Fibroblast of skin of left quadriceps (primary cell): ENCODE results near the gene ATP2A3.

ENCODE experiments used
- DNase-seq, 2 experiments: peaks; one replicate each; pipeline ENCODE4 v3.0.0-alpha.2; 2013; ENCODE audit warnings: low read depth in 2 of 2

ATP2A3 gene

DNA sequence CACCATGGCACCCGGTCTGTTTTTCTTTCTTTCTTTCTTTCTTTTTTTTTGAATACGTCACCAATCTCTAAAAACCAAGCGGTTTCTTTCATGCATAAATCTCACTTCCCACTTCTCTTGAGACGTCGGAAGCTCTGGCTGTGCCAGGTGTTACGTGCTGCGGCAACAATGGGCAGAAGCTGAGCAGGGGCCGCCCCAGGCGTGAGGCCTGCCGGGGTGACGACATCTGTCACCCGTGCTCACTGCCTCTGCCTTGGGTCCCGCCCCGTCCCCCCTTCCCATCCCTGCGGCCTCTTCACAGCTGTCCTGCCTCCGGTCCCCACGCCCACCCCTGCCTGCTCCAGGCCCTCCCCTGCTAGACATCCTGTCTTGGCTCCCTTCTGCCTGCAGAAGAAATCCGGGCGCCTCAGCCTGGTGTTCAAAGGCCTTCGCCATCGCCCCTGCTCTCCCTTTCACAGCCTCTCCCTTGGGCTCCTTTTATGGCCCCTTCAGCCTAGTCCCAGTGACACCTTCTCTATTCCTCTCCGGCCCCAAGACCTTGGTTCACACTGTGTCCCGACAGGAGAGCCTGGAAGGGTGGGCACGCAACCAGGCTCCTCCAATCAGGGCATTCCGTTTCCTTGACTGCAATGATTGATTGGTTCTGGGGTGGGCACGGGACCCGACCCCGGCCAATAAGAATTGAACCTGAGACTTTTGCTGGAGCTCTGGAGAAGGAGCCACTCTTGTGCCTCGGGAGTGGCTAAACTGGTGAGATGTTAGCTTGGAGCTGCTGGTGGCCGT lies 52.8 kb downstream of the ATP2A3 start:
- DNase-seq: no peak

DNA sequence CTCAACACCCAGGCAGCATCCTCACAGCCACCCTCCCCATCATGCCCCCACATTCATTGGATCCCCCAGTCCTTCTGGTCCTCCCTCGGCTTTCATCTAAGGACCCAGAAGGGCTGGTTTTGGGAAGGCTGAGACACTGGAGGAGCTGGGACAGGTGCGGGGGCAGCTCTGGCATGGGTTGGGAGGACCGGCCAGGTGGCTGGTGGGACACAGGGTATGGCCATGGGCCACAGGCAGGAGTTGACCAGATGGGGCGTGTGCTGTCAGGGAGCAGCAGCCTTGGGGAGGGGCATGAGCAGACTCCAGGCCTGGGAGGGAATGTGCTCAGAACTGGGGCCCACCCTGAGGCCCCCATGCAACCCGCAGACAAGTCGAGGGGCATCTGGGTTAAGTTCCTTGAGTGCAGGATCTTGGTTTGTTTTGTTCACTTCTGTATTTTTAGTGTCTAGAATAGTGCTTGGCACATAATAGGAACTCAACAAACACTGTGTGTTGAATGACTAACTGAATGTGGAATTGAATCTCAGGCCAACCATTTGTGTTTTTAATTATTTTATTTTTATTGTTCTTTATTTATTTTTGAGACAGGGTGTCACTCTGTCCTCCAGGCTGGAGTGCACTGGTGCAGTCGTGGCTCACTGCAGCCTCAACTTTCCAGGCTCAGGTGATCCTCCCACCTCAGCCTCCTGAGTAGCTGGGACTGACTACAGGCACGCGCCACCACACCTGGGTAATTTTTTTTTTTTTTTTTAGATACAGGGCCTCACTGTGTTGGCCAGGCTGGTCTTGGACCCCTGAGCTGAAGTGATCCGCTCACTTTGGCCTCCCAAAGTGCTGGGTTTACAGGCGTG lies 53.6 kb downstream of the ATP2A3 start:
- no peak for DNase-seq

DNA sequence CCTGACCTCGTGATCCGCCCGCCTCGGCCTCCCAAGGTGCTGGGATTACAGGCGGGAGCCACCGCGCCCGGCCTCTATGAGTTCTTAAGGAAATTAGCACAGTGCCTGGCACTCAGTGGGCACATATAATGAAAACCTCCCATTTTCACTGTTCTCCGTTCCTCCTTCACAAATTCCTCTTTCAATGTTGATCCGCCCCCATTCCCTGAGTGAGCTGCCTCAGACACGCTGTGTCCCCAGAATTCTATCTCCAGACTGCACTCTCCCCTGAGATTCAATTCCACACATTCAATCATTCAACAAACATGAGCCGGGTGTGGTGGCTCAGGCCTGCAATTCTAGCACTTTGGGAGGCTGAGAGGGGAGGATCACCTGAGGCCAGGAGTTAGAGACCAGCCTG lies 55.0 kb downstream of the ATP2A3 start:
- no peak for DNase-seq

DNA sequence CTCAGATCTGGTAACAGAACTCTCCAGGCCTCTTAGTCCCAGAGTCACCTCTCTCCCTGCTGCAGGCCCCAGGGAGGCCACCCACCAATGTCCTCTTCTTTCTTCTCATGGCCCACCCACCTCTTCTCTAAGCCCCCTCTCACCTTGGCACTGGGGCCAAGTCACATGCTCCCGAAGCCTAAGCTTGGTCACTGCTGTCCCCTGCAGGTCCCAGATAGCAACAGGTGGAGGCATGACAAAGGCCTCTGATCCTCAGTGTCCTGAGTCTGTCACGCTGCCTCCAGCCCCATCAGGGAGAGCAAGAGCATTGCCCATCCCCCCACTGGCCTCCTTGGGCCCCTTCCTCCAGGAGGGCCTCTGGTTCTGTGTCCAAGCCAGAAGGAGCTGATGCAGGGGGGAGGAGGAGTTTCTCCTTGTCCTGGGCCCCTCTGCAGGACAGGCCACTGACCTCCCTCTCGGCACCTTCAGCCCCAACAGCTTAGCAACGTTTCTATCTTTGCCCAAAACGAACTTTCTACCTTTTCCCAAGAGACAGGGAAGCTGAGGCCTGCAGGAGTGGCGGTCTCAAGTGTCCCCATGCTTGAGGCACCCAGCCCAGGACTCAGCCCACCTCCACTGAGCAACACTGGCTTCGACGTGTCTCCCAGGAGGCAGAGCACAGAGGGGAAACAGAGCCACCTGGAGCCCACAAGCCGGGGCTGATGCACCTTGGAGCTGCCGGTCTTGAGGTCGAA lies 56.6 kb downstream of the ATP2A3 start:
- DNase-seq: no peak

DNA sequence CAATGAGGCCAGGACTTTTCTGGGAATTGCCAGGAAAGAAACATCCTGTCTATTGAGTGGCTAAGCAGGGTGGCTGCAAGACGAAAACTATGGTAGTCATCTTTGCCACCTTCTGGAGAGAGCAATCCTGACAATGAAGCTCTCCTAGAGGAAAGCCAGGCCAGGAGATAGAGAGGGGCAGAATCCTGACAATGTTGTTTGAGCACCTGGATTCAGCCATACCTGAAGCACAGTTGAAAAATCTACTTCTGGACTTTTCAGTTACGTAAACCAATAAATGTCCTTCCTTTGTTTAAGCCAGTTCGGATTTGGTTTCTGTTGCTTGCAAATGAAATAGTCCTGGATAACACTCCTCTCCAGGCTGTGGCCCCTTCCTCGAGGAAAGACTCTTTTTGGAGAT lies 57.4 kb downstream of the ATP2A3 start:
- DNase-seq: no peak

DNA sequence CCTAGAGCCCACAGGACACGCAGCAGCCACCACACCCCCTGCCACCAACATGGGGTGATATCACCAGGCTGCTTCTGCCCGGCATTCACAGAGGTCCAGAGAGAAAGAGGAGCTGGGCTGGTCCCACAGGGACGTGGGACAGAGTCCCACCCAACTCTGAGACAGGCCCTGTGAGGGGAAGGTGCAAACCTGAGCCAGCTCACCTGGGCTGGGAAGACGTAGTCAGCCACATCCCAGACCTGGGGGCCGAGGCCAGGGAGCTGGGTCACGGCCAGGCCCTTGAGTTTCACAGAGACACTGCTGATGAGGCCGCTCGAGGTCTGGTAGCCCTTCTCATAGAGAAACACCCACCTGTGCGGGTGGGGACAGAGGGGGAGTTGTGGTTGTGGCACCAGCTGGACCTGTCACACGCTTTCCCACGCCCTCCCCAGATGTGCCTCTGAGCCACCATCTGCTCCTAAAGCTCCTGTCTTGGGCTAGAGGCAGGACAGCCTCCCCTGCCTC lies 59.2 kb downstream of the ATP2A3 start:
- DNase-seq: no peak

DNA sequence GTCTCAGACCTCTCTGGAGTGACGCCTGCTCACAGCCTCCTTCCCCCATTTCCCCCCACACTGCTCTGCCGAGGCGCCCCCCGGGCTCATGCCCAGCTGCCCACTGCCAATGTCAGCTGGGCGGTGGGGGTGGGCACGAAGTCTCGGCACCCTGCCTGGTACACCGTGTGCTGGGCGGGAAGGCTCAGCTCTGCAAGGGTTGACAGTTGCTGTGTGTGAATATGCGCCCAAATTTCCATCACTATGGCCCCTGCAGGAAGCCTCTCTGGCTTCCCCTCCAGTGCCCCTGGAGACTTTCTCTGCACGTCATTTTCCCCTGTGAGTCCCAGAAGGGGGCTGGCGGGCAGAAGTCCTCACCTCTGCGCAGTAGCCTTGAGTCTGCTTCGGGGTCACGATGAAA lies 59.7 kb downstream of the ATP2A3 start:
- DNase-seq: no peak

DNA sequence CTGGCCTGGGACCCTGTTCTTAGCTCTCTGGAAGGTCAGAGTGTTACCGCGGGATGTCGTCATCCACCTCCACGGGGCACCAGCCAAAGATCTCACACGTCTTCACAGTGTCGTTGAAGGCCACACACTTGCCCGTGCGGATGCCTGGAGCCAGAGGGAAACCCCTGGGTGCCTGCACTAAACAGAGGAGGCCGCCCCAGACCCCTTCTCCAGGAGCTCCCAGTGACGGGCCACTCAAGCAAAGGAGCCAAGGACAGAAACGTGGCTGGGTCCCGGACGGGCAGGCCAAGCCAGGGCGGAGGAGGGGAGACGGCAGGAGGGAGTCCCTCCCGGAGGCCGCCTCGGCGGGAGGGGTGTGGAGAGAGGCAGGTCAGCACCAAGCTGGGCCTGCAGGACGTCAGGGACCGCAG lies 60.4 kb downstream of the ATP2A3 start:
- no peak for DNase-seq

DNA sequence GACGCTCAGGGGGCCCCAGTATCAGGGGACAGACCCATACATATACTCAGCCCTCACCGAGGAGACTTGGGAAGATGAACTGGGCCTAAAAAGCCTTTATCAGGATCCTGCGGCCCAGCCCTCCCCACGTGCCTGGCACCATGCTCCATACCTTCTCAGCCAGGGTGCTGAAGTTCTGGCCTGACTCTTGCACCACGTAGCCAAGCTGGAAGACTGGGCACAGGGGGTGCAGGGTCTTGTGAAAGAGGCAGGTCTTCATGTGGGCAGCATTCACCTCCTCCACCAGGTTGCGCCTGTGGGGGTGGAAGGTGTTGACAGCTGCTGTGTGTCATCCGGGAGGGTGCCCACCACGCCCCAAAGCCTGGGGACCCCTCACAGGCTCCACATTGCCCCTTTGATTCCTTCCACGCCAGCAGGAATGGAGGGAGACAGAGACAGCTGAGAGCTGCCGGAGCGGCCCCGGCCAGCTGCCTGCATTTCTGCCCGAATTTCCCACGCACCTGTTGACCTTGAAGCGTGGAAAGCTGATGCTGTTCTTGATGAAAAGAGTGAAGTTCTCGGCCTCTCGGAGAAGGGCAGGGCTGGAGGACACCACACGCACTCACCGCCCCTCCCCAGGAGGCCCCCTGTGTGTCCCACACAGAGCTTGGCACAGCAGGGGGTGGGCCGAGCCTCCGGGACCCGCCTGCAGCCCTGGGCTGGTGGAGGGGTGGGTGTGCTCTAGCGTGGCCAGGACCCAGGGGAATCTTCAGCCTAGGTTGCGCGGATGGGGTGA lies 61.0 kb downstream of the ATP2A3 start:
- no peak for DNase-seq

DNA sequence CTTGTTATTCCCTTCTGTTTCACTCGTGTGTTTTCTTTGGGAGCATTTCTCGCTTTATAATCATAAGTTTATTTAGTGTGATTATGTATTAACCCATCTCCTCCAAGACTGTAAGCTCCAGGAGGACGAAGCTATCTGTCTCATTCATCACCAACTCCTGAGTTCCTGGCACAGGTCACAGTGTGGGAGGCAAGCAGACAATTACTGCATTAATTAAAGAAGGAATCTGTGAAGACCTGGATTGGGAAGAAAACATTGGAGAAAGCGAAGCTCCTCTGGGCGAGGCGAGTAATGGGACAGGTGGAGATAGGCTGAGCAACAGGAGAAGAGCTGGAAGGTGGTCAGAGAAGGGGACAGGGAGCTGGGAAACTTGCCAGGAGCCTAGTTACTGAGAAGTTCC lies 63.6 kb downstream of the ATP2A3 start:
- DNase-seq: no peak

DNA sequence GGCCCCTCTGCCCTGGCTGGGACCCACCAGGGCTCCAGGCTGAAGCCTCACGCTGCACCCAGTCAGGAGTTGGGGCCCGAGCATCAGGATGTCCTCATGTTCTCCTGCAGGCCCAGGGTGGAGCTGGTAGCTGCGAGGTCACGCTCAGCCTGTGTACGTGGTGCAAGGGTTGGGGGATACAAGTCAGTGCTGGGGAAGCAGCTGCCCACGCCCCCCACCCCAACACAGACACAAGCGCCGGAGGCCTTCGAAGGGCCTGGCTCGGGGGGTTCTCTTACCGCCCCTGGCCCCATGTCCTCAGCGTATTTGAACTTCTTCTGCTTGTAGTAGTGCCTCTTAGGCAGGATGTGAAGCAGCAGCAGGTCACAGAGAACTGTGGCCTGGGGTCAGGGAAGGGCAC lies 66.5 kb downstream of the ATP2A3 start:
- no peak for DNase-seq

DNA sequence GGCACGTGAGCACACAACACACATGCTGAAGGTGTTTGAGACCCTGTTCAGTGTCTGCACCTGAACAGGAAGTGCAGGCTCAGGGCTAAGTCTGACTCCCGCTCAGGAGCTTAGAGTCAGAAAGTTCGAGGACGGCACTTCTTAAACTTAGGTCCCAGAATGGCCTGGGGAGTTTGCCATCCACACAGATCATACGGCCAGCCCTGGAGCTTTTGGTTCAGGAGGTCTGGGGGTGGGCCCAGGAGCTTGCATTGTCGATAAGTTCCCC lies 67.3 kb downstream of the ATP2A3 start:
- no peak for DNase-seq

DNA sequence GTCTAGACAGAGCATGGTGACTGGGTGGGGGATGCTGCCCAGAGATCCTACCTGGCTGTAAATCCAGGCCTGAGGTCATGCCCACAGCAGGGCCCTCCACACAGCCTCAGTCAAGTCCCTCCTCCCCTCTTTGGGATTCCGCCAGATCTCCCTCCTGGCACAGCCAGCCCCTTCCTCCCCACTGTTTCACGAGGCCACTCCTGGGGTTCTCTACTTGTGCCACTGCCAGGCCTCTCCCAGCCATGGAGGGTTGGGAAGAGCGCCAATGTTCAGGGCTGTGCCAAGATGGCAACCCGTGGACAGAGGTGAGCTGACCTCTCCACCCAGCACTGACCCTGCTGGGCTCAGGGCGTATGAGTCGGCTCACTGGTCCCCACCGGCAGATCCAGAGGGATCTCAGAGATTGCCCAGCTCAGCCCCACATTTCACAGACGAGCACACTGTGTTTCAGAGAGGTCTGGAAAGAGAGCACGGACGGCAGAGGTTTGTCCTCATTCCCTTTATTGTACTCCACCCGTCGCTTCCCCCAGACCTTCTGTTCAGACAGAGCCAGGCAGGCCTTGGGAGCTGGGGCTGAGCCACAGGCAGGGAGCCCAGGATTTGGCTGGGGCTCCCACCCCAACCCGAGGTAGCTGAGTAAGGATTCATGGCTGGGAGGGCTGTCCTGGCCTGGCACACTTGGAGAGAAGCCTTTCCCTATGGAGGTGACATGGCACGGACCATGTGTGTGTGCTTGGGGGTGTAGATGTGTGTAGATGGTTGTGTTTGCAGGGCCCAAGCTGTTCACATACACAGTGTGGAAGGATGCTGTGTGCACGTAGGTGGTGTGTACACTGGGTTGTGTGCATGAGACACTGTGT lies 67.9 kb downstream of the ATP2A3 start:
- no peak for DNase-seq

DNA sequence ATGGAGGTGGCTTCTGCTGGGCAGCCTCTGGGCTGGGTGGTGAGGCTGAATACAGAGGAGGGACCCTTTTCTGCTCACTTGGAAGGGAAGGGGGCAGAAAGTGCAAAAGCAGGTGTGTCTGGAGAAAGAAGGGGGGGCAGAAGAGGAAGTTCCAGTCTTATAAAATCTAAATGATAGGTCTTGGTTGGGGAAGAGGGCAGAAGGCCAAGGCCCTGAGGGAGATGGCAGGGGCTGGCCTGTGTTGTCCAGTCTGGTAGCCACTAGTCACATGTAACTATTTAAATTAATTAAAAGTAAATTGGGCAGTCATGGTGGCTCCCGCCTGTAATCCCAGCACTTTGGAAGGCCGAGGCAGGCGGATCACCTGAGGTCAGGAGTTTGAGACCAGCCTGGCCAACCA lies 68.9 kb downstream of the ATP2A3 start:
- no peak for DNase-seq

DNA sequence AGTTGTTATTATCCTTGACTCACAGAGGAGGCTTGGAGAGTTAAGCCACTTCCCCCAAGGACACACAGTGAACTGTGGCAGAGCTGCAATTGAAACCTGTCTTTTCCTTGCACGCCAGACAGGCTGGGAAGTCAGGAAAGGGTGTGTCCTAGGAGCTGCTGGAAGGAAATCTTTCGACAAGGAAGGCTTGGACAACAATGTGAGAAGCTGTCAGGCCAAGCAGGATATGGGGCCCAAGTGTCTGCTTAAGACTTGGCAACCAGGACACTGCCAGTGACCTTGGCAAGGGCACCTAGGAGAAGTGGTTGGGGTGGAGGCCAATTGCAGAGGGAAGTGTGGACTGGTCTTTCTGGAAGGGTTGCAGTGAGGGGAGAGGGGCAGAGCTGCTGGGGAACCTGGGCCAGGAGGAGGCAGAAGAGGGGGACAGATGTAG lies 69.3 kb downstream of the ATP2A3 start:
- no peak for DNase-seq

DNA sequence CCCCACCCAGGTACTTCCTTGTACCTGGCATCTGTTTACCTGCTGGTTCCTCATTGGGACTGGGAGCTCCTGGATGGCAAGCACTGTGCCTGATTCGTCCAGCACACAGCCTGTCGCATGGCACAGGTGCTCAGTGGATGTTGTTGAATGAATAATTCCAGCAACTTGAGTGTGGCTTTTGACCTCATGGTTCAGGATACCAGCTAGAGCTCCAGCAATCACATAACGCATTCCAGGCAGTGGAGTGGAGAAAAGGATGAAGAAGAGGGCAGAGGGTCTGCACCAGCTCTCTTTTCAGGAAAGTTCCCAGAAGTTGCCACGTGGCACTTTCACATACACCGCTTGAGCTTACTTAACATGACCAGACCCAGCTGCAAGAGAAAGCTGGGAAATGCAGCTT lies 70.0 kb downstream of the ATP2A3 start:
- no peak for DNase-seq

DNA sequence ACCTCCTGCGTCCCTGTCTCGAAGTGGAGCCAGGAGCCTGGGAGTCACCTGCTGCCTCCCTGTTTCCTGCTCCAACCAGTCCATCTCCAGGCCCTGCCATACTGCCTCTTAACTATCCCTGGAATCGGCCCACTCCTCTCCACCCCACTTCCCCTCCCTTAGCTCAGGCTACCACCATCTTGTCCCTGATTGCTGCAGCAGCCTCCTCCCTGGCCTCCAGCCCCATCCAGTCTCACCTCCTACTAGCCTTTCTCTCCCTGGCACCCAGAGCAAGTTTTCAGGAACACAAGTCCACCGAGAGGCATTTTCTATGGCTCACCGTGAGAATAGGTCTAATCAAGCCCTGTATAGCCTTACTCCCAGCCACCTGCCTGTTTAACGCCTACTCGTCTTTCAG lies 70.5 kb downstream of the ATP2A3 start:
- DNase-seq: no peak

DNA sequence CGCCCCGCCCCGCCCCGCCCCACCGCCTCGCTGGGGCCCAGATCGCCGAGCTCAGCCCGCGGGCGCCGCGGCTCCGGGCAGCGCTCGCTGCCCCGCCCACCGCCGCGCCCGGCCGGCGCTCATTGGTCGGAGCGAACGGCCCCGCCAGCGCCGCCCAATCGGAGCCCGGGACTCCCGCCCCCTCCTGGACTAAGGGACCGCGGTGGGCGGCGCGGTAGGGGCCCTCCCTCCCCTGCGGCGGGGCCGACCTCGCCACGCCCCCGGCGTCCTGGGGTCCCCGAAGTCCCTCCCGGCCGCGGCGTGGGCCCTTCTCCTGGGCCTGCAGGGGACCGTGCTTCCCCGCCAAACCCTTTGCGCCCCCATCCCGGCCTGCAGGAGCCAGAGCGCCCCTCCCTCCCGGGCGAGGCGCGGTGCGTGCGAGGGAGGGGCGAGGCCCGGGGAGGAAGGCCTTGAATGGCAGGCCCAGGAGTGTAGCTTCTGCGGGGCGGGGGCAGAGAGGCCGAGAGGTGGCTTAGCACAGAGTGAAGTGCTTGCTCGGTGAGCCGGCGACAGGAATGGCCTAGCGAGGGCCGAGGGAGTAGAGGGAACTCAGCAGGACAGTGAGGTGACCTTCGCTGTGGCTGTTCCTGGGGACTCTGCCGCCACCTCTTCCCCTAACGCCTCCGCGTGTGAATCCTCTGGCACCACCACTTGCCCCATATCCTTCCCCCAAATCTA lies 71.1 kb downstream of the ATP2A3 start, which contains the start of gene CAMKK1:
CAMKK1 (minus strand) TSS at position 51 of the 717 bp plus-strand sequence. CDS start 7,366 bp downstream, outside the sequence.
- DNase-seq: peak; percentile 59 to 67

DNA sequence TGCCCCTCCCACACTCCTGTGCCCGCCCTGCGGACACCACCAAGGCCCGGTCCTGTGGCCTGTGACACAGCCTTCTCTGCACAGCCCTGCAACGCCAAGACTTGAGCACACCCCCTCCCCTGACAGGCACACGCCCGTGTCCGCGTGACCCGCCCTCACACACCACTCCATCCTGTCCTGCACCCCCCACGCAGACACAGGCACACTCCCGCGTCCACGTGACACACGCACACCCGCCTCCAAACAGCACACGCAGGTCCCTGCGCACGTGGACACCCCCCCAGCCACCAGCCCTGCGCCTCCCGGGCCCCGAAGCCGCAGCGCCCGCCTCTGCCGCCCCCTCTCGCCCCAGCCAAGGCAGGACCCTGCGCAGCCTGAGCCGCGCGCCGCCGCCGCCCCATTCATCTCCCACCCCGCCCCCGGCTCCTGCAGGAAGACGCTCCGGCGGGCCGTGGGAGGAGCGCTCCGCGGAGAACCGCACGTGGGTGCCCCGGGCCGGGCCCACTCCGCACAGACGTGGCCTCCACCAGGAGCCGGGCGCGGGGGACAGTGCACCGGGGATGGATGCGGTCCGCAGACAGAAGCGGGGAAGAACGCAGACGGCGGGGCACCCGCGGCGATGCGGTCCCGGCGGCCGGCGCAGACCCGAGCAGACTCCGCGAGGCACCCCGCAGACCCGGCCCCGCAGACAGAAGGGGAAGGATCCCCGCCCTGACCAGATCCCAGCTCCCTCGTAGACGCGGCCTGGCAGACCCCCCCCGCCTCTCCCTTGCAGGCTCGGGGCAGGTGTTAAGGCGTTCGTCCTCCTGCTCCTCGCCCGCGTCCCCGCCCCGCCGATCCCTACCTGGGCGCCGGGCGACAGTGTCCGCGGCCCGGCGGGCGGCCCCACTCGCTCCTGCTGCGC lies 71.9 kb downstream of the ATP2A3 start:
- no peak for DNase-seq
